ENCODE results near the gene EHF. TPM values are rescaled to one million over a fixed set of nuclear protein-coding genes. Genes with fewer than 3 reads are reported as not detected.

Gene EHF
- total and polyA plus RNA-seq, 4 donors, result 8.9 to 144 (median 62.9) TPM

GRCh38 chr11:34601609-34602008 is 19.3 kb upstream of the EHF start:
- Histone ChIP-seq H3K36me3 (ENCODE audit: control insufficient read depth in 4 of 4, insufficient read depth in 4 of 4, low read length in 4 of 4) (no peaks in the 10 kb centered on the region), H3K4me3 (no peak overlapping the region), H3K27me3 (ENCODE audit: control insufficient read depth in 3 of 3, insufficient read depth in 3 of 3, low read length in 2 of 3) (no peaks in the 10 kb centered on the region), H3K9me3 (ENCODE audit: control insufficient read depth in 4 of 4, insufficient read depth in 3 of 4, low read length in 3 of 4) (no peaks in the 10 kb centered on the region), H3K9ac (ENCODE audit: insufficient read depth in 1 of 2, low read length in 2 of 2) (peak overlapping the region in 1 of 2 donors; percentile 20), H3K27ac (ENCODE audit: low read depth in 1 of 2, low read length in 1 of 2) (peak overlapping the region in 1 of 2 donors; percentile 84), H3K4me1 (ENCODE audit: control insufficient read depth in 5 of 5, insufficient read depth in 5 of 5, low read length in 5 of 5) (peaks cover 0 to 44% (median 30%) of the 10 kb centered on the region in 5 donors)
- TF ChIP-seq CTCF (IDR thresholded peaks at IDR 0.05; ENCODE audit: control extremely low read depth, extremely low read depth), result no peak
- 68 to 89% methylated on average over 5 of the region's 5 CpGs for WGBS, 2 donors
- DNase-seq (no peak), ATAC-seq (ENCODE audit: insufficient read depth, low FRiP score) (no peak)

GRCh38 chr11:34602245-34602644 is 18.6 kb upstream of the EHF start:
- H3K4me3 ChIP-seq, result no peak overlapping the region
- H3K36me3 ChIP-seq (ENCODE audit: control insufficient read depth in 4 of 4, insufficient read depth in 4 of 4, low read length in 4 of 4), result no peaks in the 10 kb centered on the region
- DNase-seq (no peak), ATAC-seq (ENCODE audit: insufficient read depth, low FRiP score) (no peak)
- TF ChIP-seq CTCF (IDR thresholded peaks at IDR 0.05; ENCODE audit: control extremely low read depth, extremely low read depth), result no peak
- WGBS, 2 donors, result 72 to 81% methylated on average over 7 of the region's 7 CpGs
- H3K9me3 ChIP-seq (ENCODE audit: control insufficient read depth in 4 of 4, insufficient read depth in 3 of 4, low read length in 3 of 4), result no peaks in the 10 kb centered on the region
- H3K4me1 ChIP-seq (ENCODE audit: control insufficient read depth in 5 of 5, insufficient read depth in 5 of 5, low read length in 5 of 5), result peaks cover 0 to 38% (median 28%) of the 10 kb centered on the region in 5 donors
- no peaks in the 10 kb centered on the region for H3K27me3 ChIP-seq (ENCODE audit: control insufficient read depth in 3 of 3, insufficient read depth in 3 of 3, low read length in 2 of 3)
- H3K27ac ChIP-seq (ENCODE audit: low read depth in 1 of 2, low read length in 1 of 2), result no peak overlapping the region
- H3K9ac ChIP-seq (ENCODE audit: insufficient read depth in 1 of 2, low read length in 2 of 2), result no peak overlapping the region

GRCh38 chr11:34603129-34604001 is 17.5 kb upstream of the EHF start:
- Histone ChIP-seq H3K36me3 (ENCODE audit: control insufficient read depth in 4 of 4, insufficient read depth in 4 of 4, low read length in 4 of 4) (no peaks in the 10 kb centered on the region), H3K9me3 (ENCODE audit: control insufficient read depth in 4 of 4, insufficient read depth in 3 of 4, low read length in 3 of 4) (no peaks in the 10 kb centered on the region), H3K27ac (ENCODE audit: low read depth in 1 of 2, low read length in 1 of 2) (no peak overlapping the region), H3K27me3 (ENCODE audit: control insufficient read depth in 3 of 3, insufficient read depth in 3 of 3, low read length in 2 of 3) (no peaks in the 10 kb centered on the region), H3K4me1 (ENCODE audit: control insufficient read depth in 5 of 5, insufficient read depth in 5 of 5, low read length in 5 of 5) (peaks cover 0 to 32% (median 28%) of the 10 kb centered on the region in 5 donors), H3K9ac (ENCODE audit: insufficient read depth in 1 of 2, low read length in 2 of 2) (no peak overlapping the region), H3K4me3 (no peak overlapping the region)
- DNase-seq (no peak), ATAC-seq (ENCODE audit: insufficient read depth, low FRiP score) (no peak)
- WGBS, 2 donors, result 76 to 78% methylated on average over 15 of the region's 15 CpGs
- no peak for TF ChIP-seq CTCF (IDR thresholded peaks at IDR 0.05; ENCODE audit: control extremely low read depth, extremely low read depth)
